Spinal cord (tissue), 10 donors: ENCODE results near the gene OPN4. TPM values are rescaled to one million over a fixed set of nuclear protein-coding genes. Genes with fewer than 3 reads are reported as not detected.

Experiments
- DNase-seq, 6 donors: peaks; one replicate each; pipeline versions ENCODE4 v3.0.0 to v3.0.0-alpha.2; 2013 to 2015; ENCODE audit warnings: low spot score in 6 of 6, low read depth in 4 of 6
- H3K27ac ChIP-seq: one replicate; pipeline ENCODE4 v1.5.1; 2013; ENCODE audit warnings: low read depth, low read length, control low read depth
- H3K27me3 ChIP-seq: one replicate; pipeline ENCODE4 v1.6.1; 2013; ENCODE audit warnings: low read length; ENCODE audit not compliant: control insufficient read depth, insufficient read depth
- H3K36me3 ChIP-seq: one replicate; pipeline ENCODE4 v1.6.1; 2013; ENCODE audit warnings: low read length; ENCODE audit not compliant: control insufficient read depth, insufficient read depth
- H3K4me1 ChIP-seq: one replicate; pipeline ENCODE4 v1.6.1; 2013; ENCODE audit warnings: low read length; ENCODE audit not compliant: control insufficient read depth, insufficient read depth
- H3K4me3 ChIP-seq: one replicate; pipeline ENCODE4 v1.5.1; 2013; ENCODE audit warnings: low read depth, low read length, control low read depth
- H3K9me3 ChIP-seq: one replicate; pipeline ENCODE4 v1.6.1; 2013; ENCODE audit warnings: low read length; ENCODE audit not compliant: control insufficient read depth, insufficient read depth
- WGBS: methylation state at CpG from one replicate; pipeline ENCODE4 v1.1.5; 2013; ENCODE audit warnings: missing lambda C conversion rate; ENCODE audit not compliant: insufficient coverage; 5-methylcytosine and 5-hydroxymethylcytosine counted together
- polyA plus RNA-seq, 2 donors: library from polyadenylated mRNA; unstranded; fragments of 120-200 nt; gene quantifications; one replicate each; pipeline ENCODE4 v1.2.1, GENCODE V29; 2013; ENCODE audit not compliant: insufficient read length in 2 of 2
- total RNA-seq, 2 donors: library from RNA; depleted of rRNA in 1 of 2; stranded (reverse); fragments of 120-200 nt in 1 of 2; fragments of >200 nt in 1 of 2; gene quantifications; one replicate each; pipeline versions ENCODE4 v1.2.3 to v1.2.4, GENCODE V29; 2013 to 2014
- donor health status: healthy.

The OPN4 gene
- total and polyA plus RNA-seq, 4 donors: 0.17 TPM; not detected in 3

DNA sequence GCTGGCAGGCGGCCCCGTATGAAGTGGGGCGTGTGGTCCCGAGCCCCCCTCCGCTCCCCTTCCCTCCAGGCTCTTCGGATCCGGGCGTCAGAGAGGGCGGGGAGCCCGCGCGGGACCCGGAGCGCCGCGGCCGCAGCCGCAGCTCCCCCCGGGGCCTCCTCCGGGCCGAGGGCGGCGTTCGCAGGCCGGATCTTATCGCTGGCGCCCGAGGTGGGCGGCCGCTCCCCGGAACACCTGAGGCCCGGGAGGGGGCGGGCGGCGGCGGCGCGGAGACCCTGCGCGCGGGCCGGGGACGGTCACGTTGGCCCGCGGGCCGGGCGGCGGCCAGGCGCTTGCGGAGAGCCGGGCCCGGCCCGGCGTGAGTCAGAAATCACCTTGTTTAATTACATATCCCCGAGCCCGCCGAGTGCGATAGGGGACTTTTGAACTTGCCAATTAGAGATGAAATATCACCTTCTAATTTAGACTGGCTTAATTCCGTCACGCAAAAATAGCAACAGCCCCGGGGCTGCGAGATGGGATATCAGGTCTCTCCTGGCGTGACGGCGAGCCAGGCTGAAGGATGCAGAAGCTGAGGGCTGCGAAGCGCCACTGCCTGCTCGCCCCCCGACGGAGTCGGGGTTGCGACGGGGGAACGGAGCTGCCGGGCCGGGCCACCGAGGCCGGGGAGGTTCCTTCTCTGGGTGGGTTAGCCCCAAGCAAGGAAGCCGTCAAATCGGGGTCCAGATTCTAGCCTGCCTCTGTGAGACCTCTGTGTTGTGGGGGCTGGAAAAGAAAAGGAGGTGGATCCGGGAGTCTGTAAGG, 57.4 kb downstream of the OPN4 start:
- peaks cover 36% of the 10 kb centered on the region for H3K4me1 ChIP-seq

DNA sequence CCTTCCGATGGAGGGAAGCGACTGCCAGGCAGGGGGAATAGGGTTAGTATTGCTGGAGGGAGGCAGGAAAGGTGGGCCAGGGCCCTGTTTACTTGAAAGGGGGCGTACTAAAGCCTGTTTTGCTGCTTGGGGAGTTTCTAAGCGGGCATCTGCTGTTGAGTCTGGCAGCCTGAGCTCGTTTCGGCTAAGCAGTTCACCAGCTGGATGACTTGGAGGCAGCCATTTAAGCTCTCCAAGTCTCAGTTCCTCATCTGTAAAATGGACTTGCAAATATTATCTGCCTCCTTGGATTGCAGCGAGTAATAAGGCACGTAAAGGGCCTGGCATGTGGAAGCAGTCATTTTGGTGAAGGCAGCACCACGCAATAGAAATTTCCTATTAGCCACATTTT, 58.0 kb downstream of the OPN4 start:
- no peaks in the 10 kb centered on the region for H3K9me3 ChIP-seq
- H3K27ac ChIP-seq: peak overlapping the region; percentile 91
- H3K27me3 ChIP-seq: no peaks in the 10 kb centered on the region
- peaks cover 36% of the 10 kb centered on the region for H3K4me1 ChIP-seq
- peak overlapping the region; percentile 54 for H3K4me3 ChIP-seq
- H3K36me3 ChIP-seq: no peaks in the 10 kb centered on the region
- no peak for DNase-seq
- 34% methylated on average over 6 of the region's 9 CpGs for WGBS

More for the DNA sequence above, 57.4 kb downstream of the OPN4 start:
- peak in 2 of 6 donors; percentile 79 to 81 for DNase-seq
- peak overlapping the region; percentile 91 for H3K27ac ChIP-seq
- no peaks in the 10 kb centered on the region for H3K9me3 ChIP-seq
- H3K36me3 ChIP-seq: no peaks in the 10 kb centered on the region
- WGBS: under 1% methylated on average over 80 of the region's 82 CpGs
- no peaks in the 10 kb centered on the region for H3K27me3 ChIP-seq
- peak overlapping the region; percentile 54 for H3K4me3 ChIP-seq

DNA sequence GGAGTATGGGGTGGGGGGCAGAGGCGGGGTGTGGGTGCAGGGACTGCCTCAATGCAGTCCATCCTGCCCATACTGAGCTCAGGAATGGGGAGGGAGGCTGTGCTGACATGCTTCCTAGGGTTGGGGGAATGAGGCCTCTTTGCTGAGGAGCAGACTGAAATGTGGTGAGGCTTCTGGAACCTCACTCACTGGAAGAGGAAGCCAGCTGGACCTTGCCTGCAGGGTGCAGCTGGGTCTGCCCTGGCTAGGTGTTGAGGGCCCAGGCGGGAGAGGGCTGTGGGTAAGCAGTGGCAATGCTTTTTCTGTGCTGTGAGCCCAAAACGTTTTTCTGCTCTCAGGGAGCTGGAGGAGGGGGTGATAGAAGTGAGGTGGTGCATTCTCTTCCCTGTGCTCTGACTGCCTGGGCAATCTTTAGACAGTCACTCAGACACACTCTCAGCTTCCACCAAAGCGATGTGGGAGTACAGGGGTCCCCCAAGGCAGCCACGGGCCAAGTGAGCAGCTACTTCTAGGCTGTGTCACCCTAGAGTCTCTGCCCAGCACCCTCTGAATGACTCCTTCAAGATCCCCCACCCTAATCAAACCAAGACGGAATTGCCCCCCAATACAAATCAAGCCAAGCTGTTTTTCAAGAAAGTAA, 60.9 kb downstream of the OPN4 start:
- H3K9me3 ChIP-seq: no peaks in the 10 kb centered on the region
- no peaks in the 10 kb centered on the region for H3K36me3 ChIP-seq
- H3K4me1 ChIP-seq: peaks cover 25% of the 10 kb centered on the region
- 79% methylated on average over 3 of the region's 6 CpGs for WGBS
- no peak overlapping the region for H3K4me3 ChIP-seq
- no peaks in the 10 kb centered on the region for H3K27me3 ChIP-seq
- DNase-seq: no peak
- no peak overlapping the region for H3K27ac ChIP-seq

DNA sequence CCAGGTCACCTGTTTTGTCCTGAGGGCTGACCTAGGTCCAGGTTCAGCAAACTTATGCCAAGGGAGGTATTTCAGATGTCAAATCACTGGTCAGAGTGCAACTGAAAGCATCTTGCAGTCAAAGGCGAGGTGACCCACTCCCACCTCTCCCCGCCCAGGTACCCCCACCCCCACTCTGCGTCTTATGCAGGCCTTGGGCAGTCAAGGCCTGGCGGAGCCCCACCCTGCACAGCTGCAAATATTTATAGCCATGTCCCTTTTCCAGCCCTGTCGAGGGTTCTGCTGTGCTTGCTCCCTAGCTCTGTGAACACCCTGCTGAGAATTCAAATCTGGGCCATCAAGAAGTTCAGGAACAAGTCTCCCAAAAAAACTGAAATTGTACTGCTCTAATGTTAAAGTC, 61.5 kb downstream of the OPN4 start:
- 71% methylated on average over 5 of the region's 5 CpGs for WGBS
- no peaks in the 10 kb centered on the region for H3K27me3 ChIP-seq
- no peaks in the 10 kb centered on the region for H3K9me3 ChIP-seq
- peaks cover 20% of the 10 kb centered on the region for H3K4me1 ChIP-seq
- H3K4me3 ChIP-seq: no peak overlapping the region
- no peak overlapping the region for H3K27ac ChIP-seq
- DNase-seq: no peak
- H3K36me3 ChIP-seq: no peaks in the 10 kb centered on the region

Other genes with a start within 250 kb of the OPN4 start
- 10 to 100 TPM; 42.6 to 57.0 TPM for gene WAPL, start 132.8 kb upstream of the OPN4 start, total RNA-seq
- 10 to 100 TPM; 25.2 to 28.6 TPM for gene WAPL, start 132.8 kb upstream of the OPN4 start, polyA plus RNA-seq
- 1 to 10 TPM in 1 of 2 donors, under 1 TPM in 1; 0.66 to 1.7 TPM for gene LDB3, start 14.0 kb downstream of the OPN4 start, total RNA-seq
- gene LDB3, start 14.0 kb downstream of the OPN4 start, polyA plus RNA-seq: 1 to 10 TPM; 3.1 to 4.3 TPM
- gene BMPR1A, start 102.1 kb downstream of the OPN4 start, total RNA-seq: 10 to 100 TPM; 83.9 to 84.0 TPM
- 10 to 100 TPM; 38.1 to 42.9 TPM for gene BMPR1A, start 102.1 kb downstream of the OPN4 start, polyA plus RNA-seq